A549 (cell line): Measurements from ENCODE around the gene PRKCZ. TPM values are rescaled to one million over a fixed set of nuclear protein-coding genes. Genes with fewer than 3 reads are reported as not detected.

Source experiments
- ATAC-seq, 2 experiments: fragments of 200-7000 bp in 1 of 2; fragments of >200 bp in 1 of 2; cut with Nextera tagmentation in 1 of 2; cut with Tn5 transposase in 1 of 2; 3 replicates each; pipeline versions ENCODE4 v1.8.0 to v1.9.1; 2018 to 2020; ENCODE audit warnings: mild to moderate bottlenecking in 1 of 2, moderate library complexity in 1 of 2
- CTCF ChIA-PET: fragments of 300-600 bp; sonication (Branson Sonifier 250); formaldehyde crosslinking; extraction: SDS; loops from one replicate; lab custom pipeline; 2021; ENCODE audit warnings: antibody characterized with exemption, inconsistent platforms; lab: Yijun Ruan, JAX
- POLR2A ChIA-PET: fragments of 350-600 bp; formaldehyde crosslinking; extraction: SDS; loops from one replicate; lab custom pipeline; 2021; ENCODE audit warnings: antibody characterized with exemption, inconsistent platforms; lab: Yijun Ruan, JAX
- DNase-seq, 2 experiments: peaks; one replicate each; pipeline versions ENCODE4 v3.0.0 to v3.0.0-alpha.2; 2011 to 2016; ENCODE audit warnings: low read depth in 1 of 2, low spot score in 1 of 2
- FAIRE-seq: peaks from 2 replicates; lab custom pipeline; 2011; peaks lifted over from hg19 to GRCh38; lab: Jason Lieb, UNC
- H3K27ac ChIP-seq, 2 experiments: fragments of >200 bp; sonication (Bioruptor Twin); formaldehyde crosslinking; 3 replicates each; pipeline ENCODE4 v1.5.1; 2016 to 2017
- H3K4me1 ChIP-seq: fragments of >200 bp; sonication (Bioruptor Twin); formaldehyde crosslinking; 3 replicates; pipeline ENCODE4 v1.6.1; 2016
- H3K4me2 ChIP-seq: fragments of >200 bp; sonication (Bioruptor Twin); formaldehyde crosslinking; 3 replicates; pipeline ENCODE4 v1.6.1; 2016
- H3K4me3 ChIP-seq: fragments of >200 bp; sonication (Bioruptor Twin); formaldehyde crosslinking; 3 replicates; pipeline ENCODE4 v1.5.1; 2016
- H3K9me3 ChIP-seq: fragments of >200 bp; sonication (Bioruptor Twin); formaldehyde crosslinking; 3 replicates; pipeline ENCODE4 v1.6.1; 2016
- CBX2 ChIP-seq: fragments of 200-600 bp; sonication (generic); IDR thresholded peaks from 2 replicates; pipeline ENCODE4 v1.6.1; 2016; ENCODE audit warnings: low read depth, mild to moderate bottlenecking, borderline replicate concordance
- CHD2 ChIP-seq: fragments of 150-350 bp; IDR thresholded peaks from 2 replicates; pipeline ENCODE4 v1.6.1; 2014; ENCODE audit warnings: low read length; ENCODE audit not compliant: partially characterized antibody
- CHD4 ChIP-seq: fragments of 200-600 bp; sonication (generic); IDR thresholded peaks from 2 replicates; pipeline ENCODE4 v1.6.1; 2016; ENCODE audit warnings: antibody characterized with exemption, mild to moderate bottlenecking, borderline replicate concordance
- CTCF ChIP-seq: fragments of >200 bp; sonication (Bioruptor Twin); formaldehyde crosslinking; IDR thresholded peaks from 3 replicates; pipeline ENCODE4 v1.5.1; 2016
- EHF ChIP-seq: fragments of 250-450 bp; sonication (Bioruptor Pico); IDR thresholded peaks from 2 replicates; pipeline ENCODE4 v1.5.0; 2020; ENCODE audit warnings: mild to moderate bottlenecking
- ESRRA ChIP-seq: fragments of 150-350 bp; IDR thresholded peaks from 2 replicates; pipeline ENCODE4 v1.6.1; 2014; ENCODE audit warnings: mild to moderate bottlenecking, low read length, borderline replicate concordance
- FOSL2 ChIP-seq, 2 experiments: fragments of 450-650 bp in 1 of 2; fragments of >200 bp in 1 of 2; sonication (Bioruptor Twin) in 1 of 2; formaldehyde crosslinking; IDR thresholded peaks; 2 replicates each; pipeline versions ENCODE4 v1.5.0 to v1.6.1; 2016 to 2020; ENCODE audit warnings: mild to moderate bottlenecking in 1 of 2, moderate library complexity in 1 of 2
- FOXS1 ChIP-seq: fragments of 250-450 bp; sonication (Bioruptor Pico); IDR thresholded peaks from 2 replicates; pipeline ENCODE4 v1.5.0; 2020; ENCODE audit warnings: mild to moderate bottlenecking, moderate library complexity
- HES2 ChIP-seq: fragments of >200 bp; sonication (Bioruptor Twin); formaldehyde crosslinking; IDR thresholded peaks from 2 replicates; pipeline ENCODE4 v1.6.1; 2016
- HEYL ChIP-seq: fragments of 250-450 bp; sonication (Bioruptor Pico); IDR thresholded peaks from 2 replicates; pipeline ENCODE4 v1.8.0; 2021; ENCODE audit warnings: mild to moderate bottlenecking, moderate library complexity
- KDM5A ChIP-seq: fragments of 200-600 bp; sonication (generic); IDR thresholded peaks from 2 replicates; pipeline ENCODE4 v1.6.1; 2016; ENCODE audit warnings: antibody characterized with exemption, mild to moderate bottlenecking
- MAX ChIP-seq: IDR thresholded peaks from 2 replicates; pipeline ENCODE4 v1.6.1; 2012
- MAZ ChIP-seq: fragments of 150-350 bp; IDR thresholded peaks from 2 replicates; pipeline ENCODE4 v1.6.1; 2014; ENCODE audit warnings: antibody characterized with exemption, low read depth, low read length, borderline replicate concordance
- NFE2L2 ChIP-seq: fragments of 150-350 bp; conservative IDR thresholded peaks from 2 replicates; pipeline ENCODE4 v1.6.1; 2014; ENCODE audit warnings: low read length
- NPAS2 ChIP-seq: fragments of 250-450 bp; sonication (Bioruptor Pico); IDR thresholded peaks from 2 replicates; pipeline ENCODE4 v1.8.0; 2022; ENCODE audit warnings: mild to moderate bottlenecking, moderate library complexity, borderline replicate concordance
- RAD21 ChIP-seq, 2 experiments: fragments of >200 bp in 1 of 2; sonication (Bioruptor Twin) in 1 of 2; formaldehyde crosslinking in 1 of 2; IDR thresholded peaks in 1 of 2; conservative IDR thresholded peaks in 1 of 2; 2 replicates in 1 of 2; 3 replicates in 1 of 2; pipeline ENCODE4 v1.6.1; 2012 to 2018; ENCODE audit warnings: inconsistent platforms in 1 of 2
- RARB ChIP-seq: fragments of 250-450 bp; sonication (Bioruptor Pico); IDR thresholded peaks from 2 replicates; pipeline ENCODE4 v1.8.0; 2021; ENCODE audit warnings: mild to moderate bottlenecking, moderate library complexity
- RCOR1 ChIP-seq: fragments of 150-350 bp; IDR thresholded peaks from 2 replicates; pipeline ENCODE4 v1.6.1; 2014; ENCODE audit warnings: antibody characterized with exemption, low read length, low read depth
- ZSCAN20 ChIP-seq: fragments of 250-450 bp; sonication (Bioruptor Pico); IDR thresholded peaks from 2 replicates; pipeline ENCODE4 v1.8.0; 2022; ENCODE audit warnings: mild to moderate bottlenecking, moderate library complexity
- WGBS: methylation state at CpG from one replicate; pipeline ENCODE4 v1.1.6; 2017; ENCODE audit errors: missing lambda C conversion rate; 5-methylcytosine and 5-hydroxymethylcytosine counted together
- polyA plus RNA-seq, 4 experiments: library from polyadenylated mRNA; depleted of rRNA in 3 of 4; stranded (reverse); fragments of >200 nt; fragmentation: RNase III in 1 of 4; extraction: RNeasy Plus Mini Kit Qiagen cat#74134 plus additional on column Dnase treatment in 1 of 4; gene quantifications; 2 replicates in 3 of 4; 3 replicates in 1 of 4; pipeline ENCODE4 v1.2.3, GENCODE V29; 2011 to 2017
- TF ChIP-seq, protein P1 (sequence below): IDR thresholded peaks from 2 replicates; pipeline ENCODE4 v1.6.1; 2012; ENCODE audit warnings: low read depth, borderline replicate concordance

Gene PRKCZ
- polyA plus RNA-seq, 2 of the 4 experiments (the other 2 are of a cell fraction), result 9.5 to 9.8 TPM

GRCh38 chr1:2095394-2095793, 45.2 kb downstream of the PRKCZ start:
- no peaks in the 10 kb centered on the region for H3K4me1 ChIP-seq
- no peak for ATAC-seq
- WGBS, result 85% methylated on average over 13 of the region's 17 CpGs
- CTCF ChIA-PET, result no interaction called here
- H3K9me3 ChIP-seq, result 0 out of 3 replicates have a peak, but pooled peaks cover 3% of the 10 kb centered on the region
- H3K4me2 ChIP-seq, result no peak overlapping the region
- POLR2A ChIA-PET, result no interaction called here
- no peak for TF ChIP-seq EHF (CRISPR knock-in tag)
- TF ChIP-seq CHD4, result no peak
- TF ChIP-seq, protein P1, sequence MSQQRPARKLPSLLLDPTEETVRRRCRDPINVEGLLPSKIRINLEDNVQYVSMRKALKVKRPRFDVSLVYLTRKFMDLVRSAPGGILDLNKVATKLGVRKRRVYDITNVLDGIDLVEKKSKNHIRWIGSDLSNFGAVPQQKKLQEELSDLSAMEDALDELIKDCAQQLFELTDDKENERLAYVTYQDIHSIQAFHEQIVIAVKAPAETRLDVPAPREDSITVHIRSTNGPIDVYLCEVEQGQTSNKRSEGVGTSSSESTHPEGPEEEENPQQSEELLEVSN, result no peak
- no peak for TF ChIP-seq MAZ
- TF ChIP-seq CTCF, result no peak
- TF ChIP-seq RAD21 (conservative IDR thresholded peaks at IDR 0.05 in 1 of 2, IDR thresholded peaks at IDR 0.05 in 1 of 2), result no peak
- no peak for TF ChIP-seq NFE2L2
- TF ChIP-seq MAX, result no peak
- TF ChIP-seq HES2, result no peak
- no peak for TF ChIP-seq HEYL
- no peak for TF ChIP-seq FOSL2 (IDR thresholded peaks at IDR 0.05)
- TF ChIP-seq FOSL2 (CRISPR knock-in tag; IDR thresholded peaks at IDR 0.05), result no peak
- TF ChIP-seq ESRRA, result no peak
- no peak for TF ChIP-seq KDM5A
- no peak for TF ChIP-seq ZSCAN20 (CRISPR knock-in tag)
- TF ChIP-seq RARB (CRISPR knock-in tag), result no peak
- no peak for TF ChIP-seq RCOR1
- TF ChIP-seq FOXS1 (CRISPR knock-in tag), result no peak
- TF ChIP-seq CHD2, result no peak
- DNase-seq, result no peak
- FAIRE-seq, result no peak
- H3K27ac ChIP-seq, result no peak overlapping the region
- no peak overlapping the region for H3K4me3 ChIP-seq

GRCh38 chr1:2095981-2096736, 45.9 kb downstream of the PRKCZ start:
- H3K9me3 ChIP-seq, result 0 out of 3 replicates have a peak, but pooled peaks cover 3% of the 10 kb centered on the region
- H3K4me2 ChIP-seq, result no peak overlapping the region
- no peak overlapping the region for H3K27ac ChIP-seq
- WGBS, result 94% methylated on average over 23 of the region's 34 CpGs
- no peak overlapping the region for H3K4me3 ChIP-seq
- DNase-seq (no peak), FAIRE-seq (no peak), ATAC-seq (no peak)
- ChIA-PET POLR2A (no interaction called here), CTCF (interaction anchor here (1.2 kb wide), 1 partner anchor 51 kb away, joined by 3 read pairs; no protein-coding TSS in a partner anchor)
- no peaks in the 10 kb centered on the region for H3K4me1 ChIP-seq
- no peak for TF ChIP-seq NPAS2 (CRISPR knock-in tag)
- TF ChIP-seq CBX2, result no peak
- TF ChIP-seq, all 56 proteins: peak for 0
